ENCODE measurements around the gene STMN3. TPM values are rescaled to one million over a fixed set of nuclear protein-coding genes. Genes with fewer than 3 reads are reported as not detected.

The STMN3 gene
- total RNA-seq, 1 donor: 1.1 TPM

DNA sequence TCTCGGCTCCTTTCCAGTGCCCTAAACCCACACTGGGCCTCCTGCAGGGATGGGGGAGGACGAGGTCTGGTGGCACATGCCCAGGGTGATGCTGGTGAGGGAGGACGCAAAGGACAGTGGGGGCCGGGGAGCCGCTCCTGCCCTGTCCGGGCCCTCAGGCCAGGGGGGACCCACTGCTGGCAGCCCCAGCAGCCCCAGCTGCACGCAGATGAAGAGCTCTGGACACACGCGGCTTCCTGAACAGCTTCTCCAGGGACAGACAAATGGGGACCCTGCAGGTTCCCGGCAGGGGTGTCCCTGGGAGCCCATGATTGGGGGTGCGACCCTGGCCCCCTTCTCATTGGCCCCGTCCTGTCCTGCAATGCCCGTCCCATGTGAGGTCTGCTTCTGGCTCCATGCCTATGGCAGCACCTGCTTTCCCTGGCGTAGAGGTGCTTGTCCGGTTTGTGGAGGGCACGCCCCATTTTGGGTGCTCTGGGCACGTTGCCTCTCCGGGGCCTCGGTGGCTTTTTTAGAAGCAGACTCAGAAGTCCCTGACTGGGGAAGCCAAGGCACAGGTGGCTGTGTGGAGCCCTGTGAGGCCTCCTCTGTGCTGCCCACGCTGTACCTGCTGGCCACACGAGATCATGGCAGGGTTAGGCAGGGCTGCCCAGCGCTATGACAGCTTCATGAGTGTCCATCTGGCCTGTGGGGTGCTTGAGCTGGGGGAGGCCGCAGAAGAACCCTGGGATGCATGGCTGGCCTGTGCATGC is 27.8 kb upstream of the STMN3 start:
- no peaks in the 10 kb centered on the region for H3K9me3 ChIP-seq (ENCODE audit: low read depth, low read length)
- no peak overlapping the region for H3K4me2 ChIP-seq (ENCODE audit: insufficient read depth, low read length)
- DNase-seq (ENCODE audit: insufficient read length, low spot score, missing footprints): no peak
- peaks cover 26% of the 10 kb centered on the region for H3K36me3 ChIP-seq (ENCODE audit: insufficient read depth, low read length)
- peaks cover 16% of the 10 kb centered on the region for H3K4me1 ChIP-seq (ENCODE audit: insufficient read depth, low read length)
- H3K4me3 ChIP-seq (ENCODE audit: insufficient read depth, low read length): no peak overlapping the region
- no peaks in the 10 kb centered on the region for H4K20me1 ChIP-seq (ENCODE audit: insufficient read depth, low read length)
- no peak overlapping the region for H3K27ac ChIP-seq (ENCODE audit: low read depth, low read length)
- no peaks in the 10 kb centered on the region for H3K79me2 ChIP-seq (ENCODE audit: insufficient read depth, low read length)
- no peak overlapping the region for H2AFZ ChIP-seq (ENCODE audit: low read length)
- TF ChIP-seq, protein P1, sequence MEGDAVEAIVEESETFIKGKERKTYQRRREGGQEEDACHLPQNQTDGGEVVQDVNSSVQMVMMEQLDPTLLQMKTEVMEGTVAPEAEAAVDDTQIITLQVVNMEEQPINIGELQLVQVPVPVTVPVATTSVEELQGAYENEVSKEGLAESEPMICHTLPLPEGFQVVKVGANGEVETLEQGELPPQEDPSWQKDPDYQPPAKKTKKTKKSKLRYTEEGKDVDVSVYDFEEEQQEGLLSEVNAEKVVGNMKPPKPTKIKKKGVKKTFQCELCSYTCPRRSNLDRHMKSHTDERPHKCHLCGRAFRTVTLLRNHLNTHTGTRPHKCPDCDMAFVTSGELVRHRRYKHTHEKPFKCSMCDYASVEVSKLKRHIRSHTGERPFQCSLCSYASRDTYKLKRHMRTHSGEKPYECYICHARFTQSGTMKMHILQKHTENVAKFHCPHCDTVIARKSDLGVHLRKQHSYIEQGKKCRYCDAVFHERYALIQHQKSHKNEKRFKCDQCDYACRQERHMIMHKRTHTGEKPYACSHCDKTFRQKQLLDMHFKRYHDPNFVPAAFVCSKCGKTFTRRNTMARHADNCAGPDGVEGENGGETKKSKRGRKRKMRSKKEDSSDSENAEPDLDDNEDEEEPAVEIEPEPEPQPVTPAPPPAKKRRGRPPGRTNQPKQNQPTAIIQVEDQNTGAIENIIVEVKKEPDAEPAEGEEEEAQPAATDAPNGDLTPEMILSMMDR (IDR thresholded peaks at IDR 0.05; ENCODE audit: extremely low read depth, low read depth, low read length): no peak
- no peaks in the 10 kb centered on the region for H3K27me3 ChIP-seq (ENCODE audit: insufficient read depth, low read length)

- H3K27ac ChIP-seq (ENCODE audit: low read depth, low read length): no peak overlapping the region
- no peaks in the 10 kb centered on the region for H4K20me1 ChIP-seq (ENCODE audit: insufficient read depth, low read length)
- no peak overlapping the region for H3K4me2 ChIP-seq (ENCODE audit: insufficient read depth, low read length)
- peaks cover 27% of the 10 kb centered on the region for H3K36me3 ChIP-seq (ENCODE audit: insufficient read depth, low read length)
- no peaks in the 10 kb centered on the region for H3K79me2 ChIP-seq (ENCODE audit: insufficient read depth, low read length)
- H3K4me1 ChIP-seq (ENCODE audit: insufficient read depth, low read length): peaks cover 16% of the 10 kb centered on the region
- no peak for DNase-seq (ENCODE audit: insufficient read length, low spot score, missing footprints)
- no peaks in the 10 kb centered on the region for H3K27me3 ChIP-seq (ENCODE audit: insufficient read depth, low read length)
- H3K4me3 ChIP-seq (ENCODE audit: insufficient read depth, low read length): no peak overlapping the region
- H2AFZ ChIP-seq (ENCODE audit: low read length): no peak overlapping the region
- TF ChIP-seq, protein P1 (IDR thresholded peaks at IDR 0.05; ENCODE audit: extremely low read depth, low read depth, low read length): no peak
- H3K9me3 ChIP-seq (ENCODE audit: low read depth, low read length): no peaks in the 10 kb centered on the region
These were observed 27.2 kb upstream of the STMN3 start for GRCh38 chr20:63680427-63680826.

DNA sequence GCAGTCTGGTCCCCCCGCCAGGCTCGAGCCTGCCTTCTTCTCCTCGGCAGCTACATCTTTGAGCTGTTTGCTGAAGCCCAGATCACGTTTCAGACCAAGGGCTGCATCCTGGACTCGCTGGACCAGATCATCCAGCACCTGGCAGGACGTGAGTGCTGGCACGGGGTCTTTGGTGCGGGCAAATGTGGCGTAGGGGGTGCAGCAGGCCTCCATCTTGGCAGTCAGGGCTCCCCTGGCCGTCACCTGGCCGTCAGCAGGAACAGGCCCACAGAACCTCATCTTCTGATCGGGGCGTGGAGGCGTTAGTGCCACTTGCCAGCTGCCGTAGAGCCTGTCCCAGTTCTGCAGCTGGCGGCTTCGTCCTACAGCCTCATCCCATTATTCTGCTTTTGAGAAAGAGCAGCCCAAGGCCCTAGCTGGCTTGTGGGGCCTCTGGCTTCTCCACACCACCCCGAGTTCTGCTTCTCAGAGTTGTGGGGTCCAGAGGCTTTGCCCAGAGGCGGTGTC is 26.6 kb upstream of the STMN3 start:
- no peaks in the 10 kb centered on the region for H3K79me2 ChIP-seq (ENCODE audit: insufficient read depth, low read length)
- H3K9me3 ChIP-seq (ENCODE audit: low read depth, low read length): no peaks in the 10 kb centered on the region
- H4K20me1 ChIP-seq (ENCODE audit: insufficient read depth, low read length): no peaks in the 10 kb centered on the region
- peaks cover 16% of the 10 kb centered on the region for H3K4me1 ChIP-seq (ENCODE audit: insufficient read depth, low read length)
- no peak overlapping the region for H3K27ac ChIP-seq (ENCODE audit: low read depth, low read length)
- H3K36me3 ChIP-seq (ENCODE audit: insufficient read depth, low read length): peaks cover 32% of the 10 kb centered on the region
- TF ChIP-seq, protein P1 (IDR thresholded peaks at IDR 0.05; ENCODE audit: extremely low read depth, low read depth, low read length): no peak
- no peak overlapping the region for H3K4me3 ChIP-seq (ENCODE audit: insufficient read depth, low read length)
- H3K4me2 ChIP-seq (ENCODE audit: insufficient read depth, low read length): no peak overlapping the region
- H3K27me3 ChIP-seq (ENCODE audit: insufficient read depth, low read length): no peaks in the 10 kb centered on the region
- no peak for DNase-seq (ENCODE audit: insufficient read length, low spot score, missing footprints)
- no peak overlapping the region for H2AFZ ChIP-seq (ENCODE audit: low read length)

DNA sequence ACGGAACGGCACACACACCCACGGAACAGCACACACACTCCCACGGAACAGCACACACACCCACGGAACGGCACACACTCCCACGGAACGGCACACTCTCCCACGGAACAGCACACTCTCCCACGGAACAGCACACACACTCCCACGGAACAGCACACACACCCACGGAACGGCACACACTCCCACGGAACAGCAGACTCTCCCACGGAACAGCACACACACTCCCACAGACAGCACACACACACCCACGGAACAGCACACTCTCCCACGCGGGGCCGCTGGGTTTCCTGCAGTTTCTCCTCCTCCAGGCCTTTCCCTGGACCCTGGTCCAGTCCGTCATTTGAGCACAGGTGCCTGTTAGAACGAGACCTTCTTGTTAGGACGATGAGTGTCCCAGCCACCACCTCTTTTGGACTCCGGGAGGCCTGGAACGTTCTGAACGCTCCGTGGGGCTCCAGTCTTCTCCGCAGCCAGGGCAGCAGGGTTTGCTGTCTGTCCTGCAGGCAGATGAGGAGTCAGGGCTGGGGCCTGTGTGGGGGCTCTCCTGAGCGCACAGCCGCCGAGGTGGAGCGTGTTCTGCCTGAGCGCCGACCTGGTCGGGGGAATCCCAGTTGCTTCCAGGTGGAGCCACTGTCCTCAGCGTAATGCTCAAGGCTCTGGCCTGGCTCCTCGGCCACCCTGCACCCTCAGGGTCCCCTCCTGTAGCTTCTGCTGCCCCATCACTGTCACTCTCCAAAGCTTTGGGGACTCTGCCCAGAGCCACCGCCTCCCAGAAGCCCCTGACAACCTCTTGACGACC is 25.6 kb upstream of the STMN3 start:
- H3K9me3 ChIP-seq (ENCODE audit: low read depth, low read length): no peaks in the 10 kb centered on the region
- DNase-seq (ENCODE audit: insufficient read length, low spot score, missing footprints): no peak
- H3K79me2 ChIP-seq (ENCODE audit: insufficient read depth, low read length): no peaks in the 10 kb centered on the region
- peaks cover 41% of the 10 kb centered on the region for H3K36me3 ChIP-seq (ENCODE audit: insufficient read depth, low read length)
- H3K27ac ChIP-seq (ENCODE audit: low read depth, low read length): no peak overlapping the region
- peaks cover 16% of the 10 kb centered on the region for H3K4me1 ChIP-seq (ENCODE audit: insufficient read depth, low read length)
- H2AFZ ChIP-seq (ENCODE audit: low read length): no peak overlapping the region
- H4K20me1 ChIP-seq (ENCODE audit: insufficient read depth, low read length): no peaks in the 10 kb centered on the region
- TF ChIP-seq, protein P1 (IDR thresholded peaks at IDR 0.05; ENCODE audit: extremely low read depth, low read depth, low read length): no peak
- no peak overlapping the region for H3K4me3 ChIP-seq (ENCODE audit: insufficient read depth, low read length)
- H3K27me3 ChIP-seq (ENCODE audit: insufficient read depth, low read length): no peaks in the 10 kb centered on the region
- no peak overlapping the region for H3K4me2 ChIP-seq (ENCODE audit: insufficient read depth, low read length)

All from osteoblast (primary cell).